GM23338 (cell line): ENCODE data around the gene TBPL1. TPM values are rescaled to one million over a fixed set of nuclear protein-coding genes. Genes with fewer than 3 reads are reported as not detected.

Experiments
- ATAC-seq: fragments of 200-7000 bp; cut with Tn5 transposase; 3 replicates; pipeline ENCODE4 v1.9.1; 2020
- DNase-seq: peaks from one replicate; pipeline ENCODE4 v3.0.0-alpha.2; 2015; ENCODE audit warnings: low spot score
- H2AFZ ChIP-seq: fragments of 200-600 bp; sonication (generic); 2 replicates; pipeline ENCODE4 v1.8.0; 2016; ENCODE audit warnings: antibody characterized with exemption, mild to moderate bottlenecking, moderate library complexity
- H3F3A ChIP-seq: fragments of 200-600 bp; sonication (generic); replicated peaks from 2 replicates; pipeline ENCODE4 v1.8.0; 2017; ENCODE audit warnings: antibody characterized with exemption, mixed run types, low read depth
- H3K27ac ChIP-seq: fragments of 200-600 bp; sonication (generic); 2 replicates; pipeline ENCODE4 v1.6.1; 2016; ENCODE audit warnings: low read depth
- H3K27me3 ChIP-seq: fragments of 200-600 bp; sonication (generic); 2 replicates; pipeline ENCODE4 v1.8.0; 2016; ENCODE audit warnings: mild to moderate bottlenecking, mixed run types, moderate library complexity; ENCODE audit not compliant: insufficient read depth
- H3K36me3 ChIP-seq: fragments of 200-600 bp; sonication (generic); 2 replicates; pipeline ENCODE4 v1.8.0; 2016; ENCODE audit warnings: mild to moderate bottlenecking; ENCODE audit not compliant: insufficient read depth
- H3K4me1 ChIP-seq: fragments of 200-600 bp; sonication (generic); 2 replicates; pipeline ENCODE4 v1.8.0; 2016; ENCODE audit warnings: mild to moderate bottlenecking, moderate library complexity; ENCODE audit not compliant: insufficient read depth
- H3K4me2 ChIP-seq: fragments of 200-600 bp; sonication (generic); 2 replicates; pipeline ENCODE4 v1.7.1; 2017; ENCODE audit warnings: mixed run types
- H3K4me3 ChIP-seq: fragments of 200-600 bp; sonication (generic); 2 replicates; pipeline ENCODE4 v1.6.1; 2016; ENCODE audit warnings: mixed run types
- H3K79me2 ChIP-seq: fragments of 200-600 bp; sonication (generic); replicated peaks from 2 replicates; pipeline ENCODE4 v1.8.0; 2017; ENCODE audit warnings: mild to moderate bottlenecking; ENCODE audit not compliant: insufficient read depth
- H3K9me2 ChIP-seq: fragments of 200-600 bp; sonication (generic); 2 replicates; pipeline ENCODE4 v1.8.0; 2017; ENCODE audit not compliant: insufficient read depth
- H4K20me1 ChIP-seq: fragments of 200-600 bp; sonication (generic); replicated peaks from 2 replicates; pipeline ENCODE4 v1.8.0; 2017; ENCODE audit warnings: mild to moderate bottlenecking; ENCODE audit not compliant: insufficient read depth
- H3K27ac Mint-ChIP-seq: 2 replicates; pipeline ENCODE4 v1.8.0; 2020; ENCODE audit warnings: inconsistent platforms, mild to moderate bottlenecking, moderate library complexity, mixed read lengths
- H3K27me3 Mint-ChIP-seq: 3 replicates; pipeline ENCODE4 v1.8.0; 2022; ENCODE audit warnings: low read depth, mild to moderate bottlenecking, moderate library complexity, mixed read lengths, inconsistent platforms; ENCODE audit not compliant: insufficient read depth, poor library complexity
- H3K36me3 Mint-ChIP-seq: 3 replicates; pipeline ENCODE4 v1.8.0; 2021; ENCODE audit warnings: low read depth, mild to moderate bottlenecking, inconsistent platforms, moderate library complexity, mixed read lengths
- H3K4me1 Mint-ChIP-seq: 3 replicates; pipeline ENCODE4 v1.8.0; 2020; ENCODE audit warnings: mild to moderate bottlenecking, inconsistent platforms, mixed read lengths
- H3K4me3 Mint-ChIP-seq: 3 replicates; pipeline ENCODE4 v1.8.0; 2021; ENCODE audit warnings: moderate library complexity, mild to moderate bottlenecking, inconsistent platforms, mixed read lengths
- H3K9me3 Mint-ChIP-seq: 3 replicates; pipeline ENCODE4 v1.8.0; 2020; ENCODE audit warnings: moderate library complexity, mild to moderate bottlenecking, inconsistent platforms, mixed read lengths
- CREB1 ChIP-seq: fragments of 250-450 bp; sonication (Bioruptor Pico); IDR thresholded peaks from 2 replicates; pipeline ENCODE4 v1.5.0; 2020; ENCODE audit warnings: low read depth, mild to moderate bottlenecking, moderate library complexity
- EZH2phosphoT487 ChIP-seq: fragments of 200-600 bp; sonication (generic); IDR thresholded peaks from one replicate; pipeline ENCODE4 v1.8.1; 2018; ENCODE audit warnings: antibody characterized with exemption; ENCODE audit not compliant: unreplicated experiment
- JUNB ChIP-seq: IDR thresholded peaks from one replicate; pipeline ENCODE4 v1.6.1; 2016; ENCODE audit warnings: antibody characterized with exemption; ENCODE audit not compliant: unreplicated experiment
- NANOG ChIP-seq: IDR thresholded peaks from 2 replicates; pipeline ENCODE4 v1.6.1; 2016; ENCODE audit warnings: antibody characterized with exemption, borderline replicate concordance
- STAT1 ChIP-seq: IDR thresholded peaks from one replicate; pipeline ENCODE4 v1.6.1; 2016; ENCODE audit warnings: antibody characterized with exemption; ENCODE audit not compliant: unreplicated experiment
- ZNF114 ChIP-seq: fragments of 250-450 bp; sonication (Bioruptor Pico); IDR thresholded peaks from 2 replicates; pipeline ENCODE4 v1.5.0; 2020; ENCODE audit warnings: mild to moderate bottlenecking, moderate library complexity
- ZNF462 ChIP-seq: fragments of 250-450 bp; sonication (Bioruptor Pico); IDR thresholded peaks from 2 replicates; pipeline ENCODE4 v1.5.0; 2020; ENCODE audit warnings: mild to moderate bottlenecking, moderate library complexity
- polyA plus RNA-seq: library from polyadenylated mRNA; unstranded; fragments of >200 nt; fragmentation: Nextera tagmentation; extraction: Ambion mirVana; gene quantifications from 2 replicates; pipeline ENCODE4 v1.2.1, GENCODE V29; 2016
- total RNA-seq: library from RNA; depleted of rRNA; stranded (reverse); fragments of >200 nt; shearing (Covaris generic); gene quantifications from 2 replicates; pipeline ENCODE4 v1.2.3, GENCODE V29; 2014
- TF ChIP-seq, protein P1 (sequence below), 2 experiments: fragments of 200-600 bp in 1 of 2; sonication (generic) in 1 of 2; conservative IDR thresholded peaks; 2 replicates each; pipeline versions ENCODE4 v1.5.1 to v1.6.1; 2016 to 2017; ENCODE audit warnings: antibody characterized with exemption in 2 of 2, low read depth in 2 of 2, mild to moderate bottlenecking in 2 of 2, moderate library complexity in 1 of 2
- TF ChIP-seq, protein P2 (sequence below): IDR thresholded peaks from 2 replicates; pipeline ENCODE4 v1.6.1; 2016; ENCODE audit warnings: antibody characterized with exemption

TBPL1 gene
- total and polyA plus RNA-seq, 2 experiments from 2014 or later = 72.9 to 139 TPM

GRCh38 chr6:133948472-133948871, 4.6 kb upstream of the TBPL1 start (continued):
- no peak for TF ChIP-seq ZNF462

- H2AFZ ChIP-seq = peak overlapping the region; percentile 70; the same call in 1 of the 2 replicates
- Mint-ChIP-seq H3K9me3 (no peaks in the 10 kb centered on the region), H3K4me1 (peaks cover 23% of the 10 kb centered on the region), H3K4me3 (peak overlapping the region; percentile 98), H3K36me3 (no peaks in the 10 kb centered on the region), H3K27me3 (peaks cover 9% of the 10 kb centered on the region), H3K27ac (no peak overlapping the region)
- no peaks in the 10 kb centered on the region for H3F3A ChIP-seq
- ATAC-seq (no peak), DNase-seq (no peak)
- no peaks in the 10 kb centered on the region for H3K36me3 ChIP-seq
- H3K79me2 ChIP-seq = peaks cover 28% of the 10 kb centered on the region
- no peaks in the 10 kb centered on the region for H3K27me3 ChIP-seq
- H4K20me1 ChIP-seq = peaks cover 18% of the 10 kb centered on the region
- peaks cover 23% of the 10 kb centered on the region for H3K4me1 ChIP-seq
- H3K4me2 ChIP-seq = peak overlapping the region; percentile 73
- no peaks in the 10 kb centered on the region for H3K9me2 ChIP-seq
- peak overlapping the region; percentile 57 for H3K4me3 ChIP-seq
- H3K27ac ChIP-seq = no peak overlapping the region
- TF ChIP-seq EZH2phosphoT487 (no peak), CREB1 (CRISPR knock-in tag) (no peak), JUNB (no peak), STAT1 (no peak), ZNF114 (CRISPR knock-in tag) (no peak), NANOG (no peak)
- TF ChIP-seq, protein P1, sequence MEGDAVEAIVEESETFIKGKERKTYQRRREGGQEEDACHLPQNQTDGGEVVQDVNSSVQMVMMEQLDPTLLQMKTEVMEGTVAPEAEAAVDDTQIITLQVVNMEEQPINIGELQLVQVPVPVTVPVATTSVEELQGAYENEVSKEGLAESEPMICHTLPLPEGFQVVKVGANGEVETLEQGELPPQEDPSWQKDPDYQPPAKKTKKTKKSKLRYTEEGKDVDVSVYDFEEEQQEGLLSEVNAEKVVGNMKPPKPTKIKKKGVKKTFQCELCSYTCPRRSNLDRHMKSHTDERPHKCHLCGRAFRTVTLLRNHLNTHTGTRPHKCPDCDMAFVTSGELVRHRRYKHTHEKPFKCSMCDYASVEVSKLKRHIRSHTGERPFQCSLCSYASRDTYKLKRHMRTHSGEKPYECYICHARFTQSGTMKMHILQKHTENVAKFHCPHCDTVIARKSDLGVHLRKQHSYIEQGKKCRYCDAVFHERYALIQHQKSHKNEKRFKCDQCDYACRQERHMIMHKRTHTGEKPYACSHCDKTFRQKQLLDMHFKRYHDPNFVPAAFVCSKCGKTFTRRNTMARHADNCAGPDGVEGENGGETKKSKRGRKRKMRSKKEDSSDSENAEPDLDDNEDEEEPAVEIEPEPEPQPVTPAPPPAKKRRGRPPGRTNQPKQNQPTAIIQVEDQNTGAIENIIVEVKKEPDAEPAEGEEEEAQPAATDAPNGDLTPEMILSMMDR (conservative IDR thresholded peaks at IDR 0.05; ENCODE audit: low read depth in 2 of 2) = no peak
- TF ChIP-seq, protein P2, sequence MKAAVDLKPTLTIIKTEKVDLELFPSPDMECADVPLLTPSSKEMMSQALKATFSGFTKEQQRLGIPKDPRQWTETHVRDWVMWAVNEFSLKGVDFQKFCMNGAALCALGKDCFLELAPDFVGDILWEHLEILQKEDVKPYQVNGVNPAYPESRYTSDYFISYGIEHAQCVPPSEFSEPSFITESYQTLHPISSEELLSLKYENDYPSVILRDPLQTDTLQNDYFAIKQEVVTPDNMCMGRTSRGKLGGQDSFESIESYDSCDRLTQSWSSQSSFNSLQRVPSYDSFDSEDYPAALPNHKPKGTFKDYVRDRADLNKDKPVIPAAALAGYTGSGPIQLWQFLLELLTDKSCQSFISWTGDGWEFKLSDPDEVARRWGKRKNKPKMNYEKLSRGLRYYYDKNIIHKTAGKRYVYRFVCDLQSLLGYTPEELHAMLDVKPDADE = no peak
Observed at GRCh38 chr6:133951227-133951626, 1.8 kb upstream of the TBPL1 start.
